Keratinocyte (primary cell): ENCODE results near the gene MOCS1. TPM values are rescaled to one million over a fixed set of nuclear protein-coding genes. Genes with fewer than 3 reads are reported as not detected.

Experiments used
- DNase-seq: peaks from one replicate; pipeline ENCODE4 v3.0.0-alpha.2; 2011; ENCODE audit warnings: low read depth, missing footprints, low spot score
- FAIRE-seq: peaks from 2 replicates; lab custom pipeline; 2011; peaks lifted over from hg19 to GRCh38; lab: Jason Lieb, UNC
- H2AFZ ChIP-seq: 2 replicates; pipeline ENCODE4 v1.6.0; 2012; ENCODE audit warnings: low read length, control low read depth, inconsistent platforms; ENCODE audit not compliant: control insufficient read depth
- H3K27ac ChIP-seq: 2 replicates; pipeline ENCODE4 v1.5.1; 2011; ENCODE audit warnings: low read length; ENCODE audit not compliant: control insufficient read depth, insufficient read depth
- H3K27me3 ChIP-seq: 3 replicates; pipeline ENCODE4 v1.6.0; 2011; ENCODE audit warnings: low read length; ENCODE audit not compliant: control insufficient read depth, insufficient read depth; ENCODE audit errors: extremely low read depth
- H3K36me3 ChIP-seq, 2 experiments: 2 replicates in 1 of 2; 3 replicates in 1 of 2; pipeline ENCODE4 v1.5.1; 2011; ENCODE audit warnings: low read length in 2 of 2, mild to moderate bottlenecking in 1 of 2; ENCODE audit not compliant: control insufficient read depth in 2 of 2, insufficient read depth in 2 of 2; ENCODE audit errors: extremely low read depth in 1 of 2
- H3K4me1 ChIP-seq: 3 replicates; pipeline ENCODE4 v1.5.1; 2011; ENCODE audit warnings: low read length; ENCODE audit not compliant: control insufficient read depth, insufficient read depth; ENCODE audit errors: extremely low read depth
- H3K4me2 ChIP-seq: 3 replicates; pipeline ENCODE4 v1.6.0; 2011; ENCODE audit warnings: low read depth, low read length; ENCODE audit not compliant: control insufficient read depth, insufficient read depth; ENCODE audit errors: extremely low read depth
- H3K4me3 ChIP-seq, 3 experiments: fragments of 200-600 bp in 1 of 3; sonication (generic) in 1 of 3; 2 replicates in 2 of 3; 3 replicates in 1 of 3; pipeline ENCODE4 v1.5.1; 2011 to 2016; ENCODE audit warnings: low read length in 3 of 3, mild to moderate bottlenecking in 3 of 3, control low read depth in 2 of 3, inconsistent platforms in 1 of 3, low read depth in 1 of 3, mixed read lengths in 1 of 3, mixed run types in 1 of 3, moderate library complexity in 1 of 3; ENCODE audit not compliant: control insufficient read depth in 2 of 3, insufficient read depth in 2 of 3; ENCODE audit errors: extremely low read depth in 1 of 3
- H3K79me2 ChIP-seq: 2 replicates; pipeline ENCODE4 v1.6.0; 2012; ENCODE audit warnings: low read length; ENCODE audit not compliant: control insufficient read depth, insufficient read depth
- H3K9ac ChIP-seq: 3 replicates; pipeline ENCODE4 v1.6.0; 2011; ENCODE audit warnings: low read length; ENCODE audit not compliant: control insufficient read depth, insufficient read depth; ENCODE audit errors: extremely low read depth
- H3K9me1 ChIP-seq: 3 replicates; pipeline ENCODE4 v1.6.0; 2011; ENCODE audit warnings: low read length; ENCODE audit not compliant: control insufficient read depth, insufficient read depth; ENCODE audit errors: extremely low read depth
- H3K9me3 ChIP-seq: 2 replicates; pipeline ENCODE4 v1.5.1; 2012; ENCODE audit warnings: low read depth, low read length; ENCODE audit not compliant: control insufficient read depth
- H4K20me1 ChIP-seq: 3 replicates; pipeline ENCODE4 v1.6.0; 2011; ENCODE audit warnings: low read length; ENCODE audit not compliant: control insufficient read depth, insufficient read depth; ENCODE audit errors: extremely low read depth
- CTCF ChIP-seq, 3 experiments: IDR thresholded peaks in 1 of 3; conservative IDR thresholded peaks in 1 of 3; optimal IDR thresholded peaks in 1 of 3; 2 replicates in 2 of 3; 3 replicates in 1 of 3; pipeline versions ENCODE3 to v1.5.1; 2011; ENCODE audit warnings: low read length in 3 of 3, mild to moderate bottlenecking in 3 of 3, moderate library complexity in 2 of 3, control low read depth in 1 of 3, inconsistent platforms in 1 of 3; ENCODE audit not compliant: insufficient read depth in 2 of 3; ENCODE audit errors: extremely low read depth in 1 of 3
- EZH2 ChIP-seq: IDR thresholded peaks from one replicate; pipeline ENCODE4 v1.6.1; 2012; ENCODE audit warnings: inconsistent platforms, mild to moderate bottlenecking, low read length, moderate library complexity
- dilution Hi-C: fragments of 300-500 bp; cut with MboI; formaldehyde crosslinking; loops from one replicate; pipeline ENCODE4 v1.7.0; 2020; ENCODE audit warnings: low sequenced_read_pairs; ENCODE audit not compliant: extremely low pct_ligation_motif_present
- polyA plus RNA-seq, 5 experiments: library from polyadenylated mRNA; depleted of rRNA in 3 of 5; stranded (reverse) in 3 of 5; stranded (forward) in 1 of 5; unstranded in 1 of 5; fragments of >200 nt; gene quantifications; 1 replicate in 1 of 5; 2 replicates in 3 of 5; 3 replicates in 1 of 5; pipeline versions ENCODE4 v1.2.1 to v1.2.3, GENCODE V29; 2011 to 2012; ENCODE audit warnings: missing spikeins in 2 of 5, low read depth in 1 of 5, low replicate concordance in 1 of 5

Gene MOCS1
- polyA plus RNA-seq, 1 donor (not counting 4 experiments of a cell fraction or from before 2014, with no cell fraction given) = 2.2 TPM

GRCh38 chr6:39964094-39964493 is 29.8 kb upstream of the MOCS1 start:
- Histone ChIP-seq H3K9me3 (no peaks in the 10 kb centered on the region), H3K79me2 (no peaks in the 10 kb centered on the region), H3K9me1 (no peaks in the 10 kb centered on the region), H4K20me1 (no peaks in the 10 kb centered on the region), H3K4me1 (no peaks in the 10 kb centered on the region), H3K27ac (no peak overlapping the region), H3K4me3 (no peak overlapping the region), H3K4me2 (no peak overlapping the region), H3K27me3 (no peaks in the 10 kb centered on the region), H2AFZ (no peak overlapping the region), H3K36me3 (no peaks in the 10 kb centered on the region), H3K9ac (no peak overlapping the region)
- FAIRE-seq (no peak), DNase-seq (no peak)
- dilution Hi-C loops = no loop called here
- TF ChIP-seq EZH2 (no peak), CTCF (optimal IDR thresholded peaks at IDR 0.05 in 1 of 3, IDR thresholded peaks at IDR 0.05 in 1 of 3, conservative IDR thresholded peaks at IDR 0.05 in 1 of 3; ENCODE audit: extremely low read depth in 1 of 3, insufficient read depth in 2 of 3, low read length in 3 of 3) (no peak)

- dilution Hi-C loops = no loop called here
- H3K4me2 ChIP-seq = no peak overlapping the region
- H2AFZ ChIP-seq = no peak overlapping the region
- no peaks in the 10 kb centered on the region for H4K20me1 ChIP-seq
- no peaks in the 10 kb centered on the region for H3K79me2 ChIP-seq
- no peaks in the 10 kb centered on the region for H3K9me1 ChIP-seq
- no peak overlapping the region for H3K9ac ChIP-seq
- H3K27ac ChIP-seq = no peak overlapping the region
- FAIRE-seq (no peak), DNase-seq (no peak)
- H3K9me3 ChIP-seq = no peaks in the 10 kb centered on the region
- no peaks in the 10 kb centered on the region for H3K36me3 ChIP-seq
- H3K4me1 ChIP-seq = peaks cover under 1% of the 10 kb centered on the region
- no peak overlapping the region for H3K4me3 ChIP-seq
- H3K27me3 ChIP-seq = no peaks in the 10 kb centered on the region
- TF ChIP-seq EZH2 (no peak), CTCF (optimal IDR thresholded peaks at IDR 0.05 in 1 of 3, IDR thresholded peaks at IDR 0.05 in 1 of 3, conservative IDR thresholded peaks at IDR 0.05 in 1 of 3; ENCODE audit: extremely low read depth in 1 of 3, insufficient read depth in 2 of 3, low read length in 3 of 3) (no peak)
Observed at GRCh38 chr6:39962831-39963230, 28.6 kb upstream of the MOCS1 start.
